HG03095 (cell line): ENCODE measurements around the gene MORN1.

Experiments
- ATAC-seq: cut with Tn5 transposase; IDR thresholded peaks from one replicate; pipeline ENCODE4 v1.9.1; 2021; ENCODE audit warnings: moderate library complexity; ENCODE audit not compliant: unreplicated experiment

MORN1 gene

DNA sequence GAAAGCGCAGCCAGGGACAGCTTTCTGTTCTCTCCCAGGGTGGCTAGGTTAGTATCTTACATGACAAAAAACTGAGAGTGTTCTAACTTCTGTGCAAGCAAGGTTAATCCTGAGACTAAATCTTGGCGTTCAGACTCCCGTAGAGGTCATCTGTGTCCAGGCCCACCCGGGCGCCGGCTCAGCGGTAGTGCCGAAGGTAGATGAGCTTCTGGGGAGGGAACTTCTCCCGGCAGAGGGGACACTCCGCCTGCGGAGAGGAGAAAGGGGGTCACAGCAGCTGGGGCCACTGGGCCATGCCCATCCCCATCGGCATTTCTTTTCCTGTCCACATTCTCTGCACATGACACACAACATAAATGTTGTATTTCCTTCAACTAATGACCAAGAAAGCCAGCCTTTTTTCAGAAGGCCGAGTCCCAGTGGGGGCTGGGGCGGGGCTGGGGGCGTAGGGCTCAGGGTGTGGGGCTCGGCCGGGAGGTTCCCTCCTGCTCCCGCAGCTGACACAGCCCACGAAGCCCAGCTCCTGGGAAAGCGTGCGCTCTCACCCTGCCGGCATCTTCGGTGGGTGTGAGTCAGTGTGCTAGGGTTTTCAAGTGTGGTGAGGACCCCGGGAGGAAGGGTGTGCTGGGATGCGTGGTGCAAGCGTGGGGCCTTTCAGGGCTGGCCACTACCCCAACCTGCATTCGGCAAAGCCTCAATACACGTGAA, 14.4 kb upstream of the MORN1 start:
- ATAC-seq, result no peak

DNA sequence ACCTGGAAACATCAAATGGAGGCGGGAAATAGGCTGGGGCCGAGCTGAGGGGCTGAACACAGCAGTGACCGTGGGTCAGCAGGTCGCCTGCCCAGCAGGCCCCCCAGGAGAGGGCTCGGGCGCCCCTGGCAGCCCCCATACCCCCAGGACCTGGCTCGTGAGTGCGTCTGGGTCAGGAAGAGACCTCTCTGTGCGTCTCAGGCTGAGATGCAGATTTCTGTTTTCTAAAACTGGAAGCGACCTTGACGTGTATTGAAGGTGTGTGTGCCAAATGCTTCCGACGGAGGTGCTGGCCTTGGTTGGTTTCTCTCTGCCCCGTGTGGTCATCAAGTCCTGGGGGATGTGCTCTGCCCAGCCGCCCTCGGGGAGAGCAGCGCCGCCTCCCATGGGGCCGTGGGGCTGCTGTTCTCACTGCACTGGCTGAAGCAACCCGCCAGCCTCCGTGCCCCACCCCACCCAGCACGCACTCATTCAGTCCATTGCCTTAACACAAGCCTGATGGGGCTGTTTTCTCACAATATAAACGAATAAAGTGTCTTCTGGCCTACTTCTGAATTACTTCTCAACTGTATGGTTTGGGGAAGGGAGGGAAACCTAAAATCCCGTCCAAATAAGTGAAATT, 13.6 kb upstream of the MORN1 start:
- ATAC-seq, result no peak

DNA sequence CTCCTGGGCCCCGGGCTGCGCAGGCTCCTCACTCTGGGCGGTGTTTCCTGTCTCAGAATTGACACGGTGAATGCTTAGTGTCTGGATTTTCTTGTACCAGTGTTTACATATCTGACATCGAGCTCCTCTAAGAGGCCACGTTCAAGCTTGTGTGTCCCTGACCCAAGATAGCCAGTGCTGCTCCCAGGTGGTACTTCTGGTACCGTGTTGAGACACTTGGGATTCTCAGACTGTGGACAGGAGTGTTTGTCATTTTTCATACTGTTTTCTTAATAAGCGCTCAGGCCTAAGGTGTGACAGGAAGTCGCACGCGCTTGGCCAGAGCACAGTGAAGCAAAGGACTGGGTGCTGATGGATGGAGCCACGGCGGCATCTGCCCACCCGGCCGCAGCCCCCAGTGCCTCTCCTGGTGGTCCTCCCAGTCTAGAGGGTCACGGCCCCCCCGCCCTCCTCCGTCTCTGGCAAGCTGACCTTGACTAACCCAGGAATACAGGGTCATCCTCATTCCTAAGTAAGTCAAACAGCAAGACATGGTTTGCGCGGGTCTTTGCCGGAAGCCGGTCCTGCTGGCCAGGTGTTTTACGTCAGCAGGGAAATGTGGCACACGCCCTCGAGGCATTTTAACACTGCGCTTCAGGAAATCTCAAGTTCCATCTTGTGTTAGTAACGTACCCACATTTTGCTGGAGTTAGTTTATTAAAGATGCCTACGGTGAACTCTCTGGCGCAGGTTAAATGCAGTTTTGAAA, 13.0 kb upstream of the MORN1 start:
- ATAC-seq, result no peak

DNA sequence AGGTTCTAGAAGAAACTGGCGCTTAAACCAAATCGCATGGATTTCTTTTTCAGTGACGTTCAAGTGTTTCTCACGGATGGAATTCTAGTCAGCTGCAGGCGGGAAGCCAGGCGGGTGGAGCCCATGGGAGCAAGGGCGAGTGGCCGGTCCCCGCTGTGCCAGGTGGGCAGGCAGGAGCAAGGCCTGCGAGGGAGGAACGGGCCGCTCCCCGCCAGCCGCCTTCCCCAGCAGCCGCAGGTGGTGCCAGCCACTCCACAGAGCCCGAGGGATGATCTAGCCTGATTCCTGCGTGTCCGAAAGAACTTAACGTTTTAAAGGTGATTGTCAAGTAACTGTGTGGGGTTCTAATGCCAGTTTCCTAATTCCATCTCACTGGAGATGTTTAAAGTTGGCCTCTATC, 11.9 kb upstream of the MORN1 start:
- ATAC-seq, result no peak

DNA sequence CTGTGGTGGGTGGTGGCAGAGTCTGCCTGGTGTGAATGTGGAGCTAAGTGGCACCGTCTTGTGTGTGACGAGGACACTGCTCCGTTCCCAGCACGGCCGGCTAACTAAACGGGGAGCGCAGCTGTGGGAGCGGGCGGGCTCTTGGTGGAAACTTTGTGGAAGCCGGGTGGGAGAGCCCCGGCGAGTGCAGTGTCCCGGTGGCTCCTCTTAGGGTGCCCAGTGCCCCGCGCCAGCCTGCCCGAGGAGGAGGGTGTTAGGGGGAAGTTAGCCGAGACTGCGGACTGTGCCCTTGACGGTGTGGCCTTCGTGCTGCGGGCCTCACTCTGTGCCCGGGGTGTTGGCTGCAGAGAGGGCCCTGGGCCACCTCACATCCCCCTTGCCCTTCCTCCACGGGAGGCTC, 11.1 kb upstream of the MORN1 start:
- ATAC-seq, result no peak

DNA sequence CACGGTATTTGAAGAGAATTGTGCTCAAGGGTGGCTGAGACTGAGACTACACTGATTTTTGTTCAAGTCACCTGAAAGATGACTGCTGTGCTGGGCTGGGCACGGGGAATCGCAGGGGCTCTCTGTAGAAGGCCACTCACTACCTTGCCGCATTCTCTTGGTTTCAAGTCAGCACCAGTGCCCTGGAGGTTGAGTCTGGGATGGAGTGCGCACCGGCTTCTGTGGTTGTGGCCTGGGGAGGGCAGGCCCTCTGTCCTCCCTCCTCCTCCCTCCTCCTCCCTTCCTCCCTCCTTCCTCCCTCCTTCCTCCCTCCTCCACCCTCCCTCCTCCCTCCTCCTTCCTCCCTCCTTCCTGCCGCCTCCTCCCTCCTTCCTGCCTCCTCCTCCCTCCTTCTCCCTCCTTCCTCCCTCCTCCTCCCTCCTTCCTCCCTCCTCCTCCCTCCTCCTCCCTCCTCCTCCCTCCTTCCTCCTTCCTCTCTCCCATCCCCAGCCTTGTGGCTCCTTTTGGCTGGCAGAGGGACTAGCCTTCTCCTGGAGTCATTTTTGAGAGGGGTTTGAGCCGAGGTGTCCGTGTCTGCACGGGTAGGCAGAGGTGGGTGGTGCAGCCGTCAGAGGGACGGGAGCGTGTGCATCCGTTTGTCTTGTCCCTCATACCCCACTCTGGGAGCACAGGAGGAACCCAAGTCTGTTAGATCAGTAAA, 9.7 kb upstream of the MORN1 start:
- ATAC-seq, result no peak

DNA sequence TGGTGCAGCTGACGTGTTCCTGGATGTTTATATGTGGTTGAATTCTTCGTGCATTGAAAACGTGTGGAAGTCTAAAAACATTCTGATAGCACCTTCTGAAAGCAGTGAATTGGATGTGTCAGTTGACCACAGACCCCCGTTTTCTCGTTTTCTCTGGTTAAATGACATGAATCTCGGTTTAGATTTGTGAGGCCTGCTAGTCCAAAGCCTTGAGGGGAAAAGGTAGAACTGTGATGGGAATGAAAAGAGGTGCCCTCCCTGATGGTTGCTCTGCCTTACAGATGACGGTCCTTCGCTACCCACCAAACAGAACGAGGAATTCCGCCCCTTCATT, 9.2 kb upstream of the MORN1 start:
- ATAC-seq, result no peak

DNA sequence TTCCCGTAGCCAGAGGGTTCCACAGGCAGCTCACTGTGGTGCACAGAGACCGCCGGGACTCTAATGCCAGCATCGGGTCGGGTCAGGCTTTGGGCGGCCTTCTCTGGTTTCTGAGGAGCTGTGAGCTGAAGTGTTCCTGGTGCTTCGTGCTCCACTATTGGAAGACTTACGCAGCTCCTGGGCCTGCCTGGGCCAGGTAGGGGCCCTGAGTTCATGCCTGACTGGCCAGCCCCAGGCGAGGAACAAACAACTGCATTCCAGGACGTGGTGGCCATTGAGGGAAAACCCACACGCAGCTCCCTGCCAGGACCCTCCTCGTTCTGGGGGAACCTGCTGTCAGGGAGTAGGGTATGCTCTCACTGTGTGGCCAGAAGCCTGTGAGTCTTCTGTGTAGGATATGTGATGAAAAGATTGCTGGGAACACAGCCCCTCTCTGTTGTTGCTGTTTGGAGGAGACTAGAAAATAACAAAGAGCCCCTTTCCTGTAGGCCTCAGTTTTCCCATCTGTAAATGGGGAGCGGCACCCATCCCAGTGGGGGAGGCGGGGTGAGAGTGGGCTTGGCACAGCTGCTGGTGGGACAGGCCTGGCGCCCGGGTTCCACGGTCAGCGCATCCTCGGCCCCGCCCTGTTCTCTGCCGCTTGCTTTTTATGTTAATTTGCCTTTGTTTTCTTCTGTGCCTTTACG, 8.7 kb upstream of the MORN1 start:
- no peak for ATAC-seq

DNA sequence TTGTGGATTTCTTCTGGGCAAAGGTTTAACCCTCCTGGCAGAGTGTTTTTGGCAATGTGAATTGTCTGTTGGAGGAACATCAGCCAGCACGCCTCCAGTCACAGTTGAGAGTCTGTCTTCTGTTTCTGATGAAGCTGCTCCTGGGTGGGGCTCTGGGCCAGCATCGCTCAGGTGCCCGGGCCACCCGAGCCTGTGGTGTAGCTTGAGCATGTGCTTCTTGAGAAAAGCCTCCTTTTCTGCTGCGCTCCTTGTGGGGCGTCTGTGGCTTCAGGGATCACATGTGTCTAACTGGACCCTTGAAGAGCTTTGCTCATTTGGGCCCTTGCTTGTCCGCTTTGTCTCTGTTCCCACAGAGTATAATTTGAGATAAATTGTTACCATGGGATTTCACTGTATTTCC, 7.5 kb upstream of the MORN1 start:
- ATAC-seq, result no peak

DNA sequence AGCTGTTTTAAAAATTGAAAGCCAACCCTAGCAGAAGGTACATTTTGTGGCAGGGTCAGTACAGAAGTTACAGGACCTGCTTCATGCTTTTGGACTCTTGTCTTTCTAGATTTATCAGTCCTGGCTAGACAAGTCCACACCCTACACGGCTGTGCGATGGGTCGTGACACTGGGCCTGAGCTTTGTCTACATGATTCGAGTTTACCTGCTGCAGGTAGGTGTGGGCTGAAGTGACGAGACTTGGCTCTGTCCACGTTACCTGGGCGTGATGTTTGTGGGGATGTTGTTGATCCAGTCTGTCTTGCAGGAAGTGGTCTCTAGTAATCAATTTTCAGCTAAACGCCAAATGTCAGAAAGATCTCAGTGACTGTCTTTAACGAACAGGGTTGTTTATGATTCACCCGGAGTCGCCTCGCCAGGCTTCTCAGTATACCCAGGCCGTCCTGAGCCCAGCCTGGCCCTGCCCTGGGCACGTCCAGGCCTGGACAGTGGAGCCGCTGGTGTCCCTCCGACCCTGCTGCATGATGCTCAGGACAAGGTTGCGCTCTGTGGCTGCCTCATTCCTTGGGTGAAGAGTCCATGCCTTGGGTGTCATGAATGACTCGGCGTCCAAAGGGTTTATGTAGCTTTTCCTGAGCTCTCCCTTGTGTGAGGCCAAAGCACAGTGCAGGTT, 5.8 kb upstream of the MORN1 start:
- ATAC-seq, result no peak

DNA sequence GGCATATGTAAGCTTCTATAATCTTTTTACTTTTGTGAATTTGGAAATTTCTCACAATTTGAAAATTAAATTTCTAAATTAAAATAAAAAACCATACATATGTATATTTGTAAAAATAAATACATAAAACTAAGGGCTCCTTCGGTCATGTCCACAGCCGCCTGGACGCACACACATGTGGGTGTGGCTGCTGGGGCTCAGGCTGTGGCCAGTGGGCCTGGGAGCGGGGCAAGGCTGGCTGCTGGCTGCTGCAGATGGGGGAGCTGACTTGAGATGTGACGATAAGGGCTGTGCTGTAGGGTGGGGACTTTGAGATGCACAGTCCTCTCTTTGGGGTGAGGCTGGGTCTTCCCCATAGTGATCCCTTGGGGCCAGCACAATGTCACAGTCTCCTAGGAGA, 5.1 kb upstream of the MORN1 start:
- no peak for ATAC-seq

DNA sequence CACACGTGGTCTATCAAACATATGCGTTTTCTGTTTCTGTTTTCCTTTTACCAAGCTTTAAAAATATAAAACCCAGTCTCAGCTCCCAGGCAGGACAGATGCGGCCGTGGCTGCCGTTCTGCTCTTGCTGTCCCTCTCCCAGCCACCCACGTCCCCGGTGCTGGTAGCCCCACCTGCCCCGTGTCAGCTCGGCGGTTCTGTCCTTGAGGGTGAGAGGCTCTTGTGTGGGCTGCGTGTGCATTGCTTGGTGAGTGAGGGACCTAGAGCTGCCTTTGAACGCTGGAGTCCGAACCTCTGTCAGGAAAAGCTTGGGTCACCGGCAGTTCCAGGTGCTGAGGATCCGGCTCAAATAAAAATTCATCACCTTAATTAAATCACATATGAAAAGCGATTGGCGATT, 4.7 kb upstream of the MORN1 start:
- no peak for ATAC-seq

DNA sequence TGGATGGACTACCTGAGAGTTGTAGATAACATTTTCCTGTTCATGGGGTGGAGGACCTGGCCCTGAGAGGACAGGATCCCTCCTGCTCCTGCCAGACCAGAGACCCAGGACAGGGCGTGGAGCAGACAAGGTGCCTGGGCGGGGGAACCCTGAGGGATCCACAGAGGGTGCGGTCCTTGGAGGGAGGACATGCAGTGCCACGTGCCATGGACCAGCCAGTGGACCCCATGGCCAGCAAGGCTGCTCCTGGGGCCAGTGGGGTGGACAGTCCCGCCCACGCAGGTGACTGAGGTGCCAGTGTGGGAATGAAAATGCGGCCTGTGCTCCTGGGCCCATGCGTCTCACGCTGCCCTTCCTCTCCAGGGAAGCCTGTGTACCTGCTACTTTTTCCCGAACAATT, 3.9 kb upstream of the MORN1 start:
- no peak for ATAC-seq

DNA sequence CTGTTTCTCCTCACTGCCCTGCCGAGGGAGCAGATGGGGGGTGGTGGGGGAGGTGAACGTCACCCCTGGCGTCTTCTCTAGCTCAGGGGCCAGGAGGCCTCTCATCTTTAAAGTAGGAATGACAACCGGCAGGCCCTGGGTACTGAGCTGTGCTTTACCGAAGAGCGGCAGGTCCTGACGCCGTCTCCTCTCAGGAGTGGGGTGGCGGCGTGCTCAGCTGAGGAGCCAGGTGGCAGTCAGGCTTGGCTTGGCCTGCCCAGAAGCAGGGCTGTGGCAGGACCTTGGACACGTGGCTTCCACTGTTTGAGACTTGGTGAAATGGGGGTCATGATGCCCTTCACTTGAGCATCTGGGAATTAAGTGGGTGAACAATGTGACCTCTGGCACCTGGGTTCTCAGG, 3.4 kb upstream of the MORN1 start:
- ATAC-seq, result no peak

DNA sequence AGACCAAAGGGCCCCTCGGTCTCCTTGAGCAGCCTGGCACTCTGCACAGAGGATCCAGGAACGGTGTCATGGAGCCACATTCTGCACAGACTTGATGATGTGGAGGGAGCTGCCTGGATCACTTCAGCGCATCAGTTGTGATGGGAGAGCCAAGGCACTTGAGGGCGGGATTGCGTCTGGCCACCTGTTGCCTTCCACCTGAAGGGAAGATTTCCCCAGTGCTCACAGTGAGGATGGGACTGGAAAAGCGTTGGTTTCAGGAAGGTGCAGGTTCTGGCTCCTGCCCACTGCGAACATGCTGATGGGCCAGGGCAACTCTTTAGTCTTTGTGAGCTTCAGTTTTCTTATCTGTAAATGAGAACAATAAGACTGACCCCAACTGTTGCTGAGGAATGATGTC, 2.9 kb upstream of the MORN1 start:
- no peak for ATAC-seq

DNA sequence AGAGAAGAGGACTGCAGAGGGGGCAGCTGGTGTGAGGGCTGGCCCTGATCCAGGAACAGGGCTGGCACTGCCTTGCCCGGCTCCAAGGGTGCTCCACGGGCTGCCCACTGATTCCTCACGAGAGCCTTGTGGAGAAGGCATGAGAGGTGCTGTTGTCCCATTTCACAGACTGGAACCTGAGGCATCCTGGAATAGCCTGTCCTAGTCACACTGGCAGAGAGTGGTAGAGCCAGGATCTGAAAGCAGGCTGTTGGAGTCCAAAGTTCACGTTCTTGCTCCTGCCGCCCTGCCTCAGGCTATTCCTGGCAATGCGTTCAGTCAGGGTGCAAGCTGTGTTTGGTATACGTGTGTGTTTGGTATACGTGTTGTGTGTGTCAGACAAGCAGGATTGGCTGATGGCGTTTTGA, 2.1 kb upstream of the MORN1 start:
- no peak for ATAC-seq

DNA sequence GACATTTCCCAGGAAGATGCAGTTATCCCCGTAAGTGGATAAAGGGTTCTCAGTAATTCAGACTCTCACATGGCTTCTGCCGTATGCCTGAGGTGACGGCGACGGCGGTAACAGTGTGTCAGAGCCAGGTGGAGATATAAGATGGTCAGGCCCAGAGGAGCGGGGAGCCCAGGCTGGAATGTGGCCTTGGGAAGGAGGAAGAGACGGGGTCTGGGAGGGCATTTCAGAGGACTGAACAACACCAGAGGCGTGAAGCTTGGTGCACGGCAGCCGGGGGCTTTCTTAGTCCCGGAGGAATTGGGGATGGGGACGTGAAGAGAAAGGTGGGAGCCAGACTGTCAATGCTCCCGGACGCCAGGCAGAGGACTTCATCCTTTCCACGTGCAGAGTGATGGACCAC, 1.3 kb upstream of the MORN1 start:
- ATAC-seq, result no peak

DNA sequence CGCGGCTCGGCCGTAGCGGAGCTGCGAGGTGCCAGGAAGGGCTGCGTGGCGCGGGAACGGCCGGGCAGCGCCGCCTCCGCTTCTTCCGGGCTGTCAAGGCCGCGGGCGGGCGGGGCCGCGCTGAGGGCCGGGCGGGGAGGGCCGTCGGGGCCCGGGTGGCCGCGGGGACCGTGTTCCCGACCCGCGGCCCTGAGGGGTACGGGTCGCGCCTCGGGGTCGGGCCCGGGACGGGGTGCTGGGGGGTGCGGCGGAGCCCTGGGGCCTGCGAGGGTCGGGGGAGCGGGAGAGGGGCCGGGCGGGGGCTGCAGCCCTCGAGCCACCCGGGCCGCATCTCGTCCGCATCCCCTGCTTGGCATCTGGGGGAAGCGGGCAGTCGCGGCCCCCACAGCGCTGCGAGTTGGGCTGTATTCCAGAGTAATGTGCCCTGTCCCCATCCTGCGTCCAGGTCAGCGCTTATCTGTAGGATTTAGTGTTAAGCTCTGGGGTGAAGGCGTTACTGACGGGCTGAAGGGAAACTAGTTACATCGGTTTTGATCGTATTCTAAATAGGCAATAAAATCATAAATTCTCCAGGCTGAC, 666 bp upstream of the MORN1 start:
- ATAC-seq, result peak; percentile 6

DNA sequence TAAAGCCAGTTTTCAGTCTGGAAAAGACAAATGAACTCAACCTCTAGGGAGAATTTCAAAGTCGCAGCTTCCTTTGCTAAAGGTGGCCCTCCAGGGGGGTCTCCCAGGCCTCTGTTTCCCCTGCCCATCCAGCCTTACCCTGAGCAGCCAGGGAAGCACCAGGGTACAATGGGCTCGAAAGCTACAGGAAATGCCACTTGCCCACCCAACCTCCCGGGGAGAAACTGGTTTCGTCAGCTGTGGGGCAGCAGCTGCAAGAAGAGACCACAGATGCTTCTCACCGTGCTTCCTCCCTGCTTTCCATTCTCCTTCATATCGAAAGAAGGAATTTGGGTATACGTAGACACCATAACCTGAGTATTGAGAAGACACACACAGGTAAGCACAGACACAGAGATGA, 1.7 kb downstream of the MORN1 start:
- no peak for ATAC-seq
